HG03354 (cell line): ENCODE results near the gene ATP5MK.
A peak's percentile ranks its signal among the peaks of the same experiment; 100 is the strongest.
"Not testable (repeated sequence)": the region's sequence is repeated elsewhere in the genome, so short reads cannot be mapped to it uniquely, and the experiment has no call there.

Source experiments
- ATAC-seq: cut with Tn5 transposase; IDR thresholded peaks from one replicate; pipeline ENCODE4 v1.9.1; 2021; ENCODE audit warnings: mild to moderate bottlenecking; ENCODE audit not compliant: unreplicated experiment, poor library complexity, severe bottlenecking

Gene ATP5MK

DNA sequence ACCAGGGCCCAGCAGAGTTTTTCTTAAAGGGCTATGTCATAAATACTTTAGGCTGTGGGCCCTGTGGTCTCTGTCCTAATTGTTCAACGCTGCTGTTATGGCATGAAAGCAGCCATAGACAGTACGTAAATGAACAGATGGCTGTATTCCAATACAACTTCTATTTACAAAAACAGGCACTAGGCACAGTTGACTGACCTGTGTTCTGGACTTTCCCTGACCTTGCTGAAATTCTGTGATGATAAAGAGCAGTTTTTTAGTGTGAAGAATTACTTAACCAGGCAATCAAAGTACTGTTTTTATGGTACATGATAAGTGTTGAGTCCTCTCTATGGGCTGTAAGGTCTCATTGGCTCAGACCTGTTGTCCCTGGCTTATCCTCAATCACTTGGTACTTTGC lies 17.3 kb upstream of the ATP5MK start:
- no peak for ATAC-seq

- no peak for ATAC-seq
These were observed 1.0 kb upstream of the ATP5MK start for GRCh38 chr10:103397191-103397825.

DNA sequence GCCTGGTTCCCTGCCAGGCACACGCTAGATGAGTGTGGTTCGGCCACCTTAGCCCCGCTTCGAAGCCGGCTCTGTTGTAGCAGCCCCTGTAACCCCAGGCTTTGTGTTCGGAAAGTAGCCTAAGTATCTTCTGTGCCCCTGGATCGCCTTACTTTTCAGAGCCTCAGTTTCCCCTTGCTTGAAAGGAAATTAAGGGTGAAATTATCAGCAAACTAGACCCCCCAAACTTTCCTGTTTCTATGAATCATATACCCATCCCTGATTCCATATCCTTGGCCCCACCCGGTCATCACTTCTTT lies 463 bp upstream of the ATP5MK start:
- ATAC-seq = no peak

- ATAC-seq = peak; percentile 3
These were observed 565 bp downstream of the ATP5MK start for GRCh38 chr10:103395754-103396066.

DNA sequence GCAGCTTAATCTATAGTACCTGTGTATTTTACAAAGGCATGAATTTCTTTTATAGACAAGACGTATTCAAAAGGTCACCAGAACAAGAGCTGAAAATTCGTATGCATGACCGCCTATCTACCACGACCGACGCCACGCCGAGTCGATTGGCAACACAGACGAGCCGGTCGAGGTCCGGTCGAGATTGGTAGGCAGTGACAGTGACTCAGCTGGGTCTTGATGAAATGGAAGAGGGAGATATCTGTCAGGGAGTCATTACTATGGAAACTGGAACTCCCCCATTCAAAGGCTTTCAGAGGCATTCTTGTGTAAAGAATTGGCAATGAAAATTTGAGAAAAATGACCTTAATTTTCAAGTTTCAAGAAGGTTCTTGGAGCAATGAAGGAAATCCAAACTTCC lies 2.1 kb downstream of the ATP5MK start:
- no peak for ATAC-seq

GRCh38 chr10:103382769-103383168 lies 13.5 kb downstream of the ATP5MK start:
- ATAC-seq = no peak

DNA sequence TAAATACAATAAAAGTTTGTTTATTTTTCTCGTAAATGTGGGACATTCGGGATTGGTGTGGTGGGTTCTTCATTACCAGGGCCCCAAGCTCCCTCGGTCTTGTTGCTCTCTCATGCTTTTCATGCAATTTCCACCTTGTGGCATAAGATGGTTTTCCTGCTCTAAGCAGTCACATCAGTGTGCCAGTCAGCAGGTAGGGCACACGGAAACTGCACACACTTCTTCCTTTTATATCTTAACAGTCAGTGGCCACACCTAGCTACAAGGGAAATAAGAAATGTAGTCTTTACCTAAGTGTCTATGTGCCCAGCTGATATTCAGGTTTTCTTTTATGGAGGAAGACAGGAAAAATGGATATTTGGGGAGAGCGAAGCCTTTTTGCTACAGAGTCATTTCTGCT lies 22.0 kb downstream of the ATP5MK start:
- no peak for ATAC-seq

GRCh38 chr10:103373544-103373943 lies 22.7 kb downstream of the ATP5MK start:
- ATAC-seq = no peak

DNA sequence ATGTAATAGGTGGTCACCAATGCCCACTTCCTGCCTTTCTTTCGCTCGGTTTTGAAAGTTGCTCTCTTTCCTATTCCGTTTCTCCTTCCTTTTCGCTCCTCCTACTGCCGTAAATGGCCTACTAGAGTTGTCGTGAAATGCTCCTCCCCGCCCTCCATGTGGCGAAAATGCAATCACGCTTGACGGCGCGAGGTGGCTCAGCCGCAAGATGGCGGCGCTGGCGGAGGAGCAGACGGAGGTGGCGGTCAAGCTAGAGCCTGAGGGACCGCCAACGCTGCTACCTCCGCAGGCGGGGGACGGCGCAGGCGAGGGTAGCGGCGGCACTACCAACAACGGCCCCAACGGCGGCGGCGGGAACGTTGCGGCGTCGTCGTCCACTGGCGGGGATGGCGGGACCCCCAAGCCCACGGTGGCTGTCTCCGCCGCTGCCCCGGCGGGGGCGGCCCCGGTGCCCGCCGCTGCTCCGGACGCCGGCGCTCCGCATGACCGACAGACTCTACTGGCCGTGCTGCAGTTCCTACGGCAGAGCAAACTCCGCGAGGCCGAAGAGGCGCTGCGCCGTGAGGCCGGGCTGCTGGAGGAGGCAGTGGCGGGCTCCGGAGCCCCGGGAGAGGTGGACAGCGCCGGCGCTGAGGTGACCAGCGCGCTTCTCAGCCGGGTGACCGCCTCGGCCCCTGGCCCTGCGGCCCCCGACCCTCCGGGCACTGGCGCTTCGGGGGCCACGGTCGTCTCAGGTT lies 28.3 kb downstream of the ATP5MK start, which contains the start of gene TAF5:
TAF5 (plus strand) TSS at position 195 of the 737 bp plus-strand sequence; CDS start at position 209, 14 bp downstream.
- peak; percentile 69 for ATAC-seq

DNA sequence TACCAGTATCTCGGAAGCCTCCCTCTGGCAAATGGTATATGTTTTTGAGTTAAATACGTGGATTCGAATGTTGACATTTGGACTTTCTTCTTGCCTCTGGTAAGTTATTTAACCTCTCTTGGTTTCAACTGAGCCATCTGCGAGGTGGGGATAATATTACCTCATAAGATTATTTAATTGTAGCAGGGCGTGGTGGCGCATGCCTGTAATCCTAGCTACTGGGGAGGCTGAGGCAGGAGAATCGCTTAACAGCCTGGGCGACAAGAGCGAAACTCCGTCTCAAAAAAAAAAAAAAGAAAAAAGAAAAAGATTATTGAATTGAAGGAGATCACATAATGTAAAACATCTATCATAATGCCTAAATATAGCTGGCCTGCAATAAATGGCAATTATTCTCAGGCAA lies 28.9 kb downstream of the ATP5MK start:
- ATAC-seq = no peak

DNA sequence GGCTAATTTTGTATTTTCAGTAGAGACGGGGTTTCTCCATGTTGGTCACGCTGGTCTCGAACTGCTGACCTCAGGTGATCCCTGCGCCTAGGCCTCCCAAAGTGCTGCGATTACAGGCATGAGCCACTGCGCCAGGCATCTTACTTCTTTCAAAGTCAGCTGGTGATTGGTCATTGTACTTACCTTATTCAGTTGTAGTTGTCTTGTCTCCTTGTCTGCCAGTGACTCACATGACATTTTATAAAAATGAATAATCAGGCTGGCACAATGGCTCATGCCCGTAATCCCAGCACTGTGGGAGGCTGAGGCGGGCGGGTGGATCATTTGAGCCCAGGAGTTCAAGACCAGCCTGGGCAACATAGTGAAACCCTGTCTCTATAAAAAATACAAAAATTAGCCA lies 35.5 kb downstream of the ATP5MK start:
- ATAC-seq = not testable (repeated sequence)

- ATAC-seq = not testable (repeated sequence)
These were observed 36.8 kb downstream of the ATP5MK start for GRCh38 chr10:103359493-103359892.

GRCh38 chr10:103355906-103356599 lies 40.2 kb downstream of the ATP5MK start:
- ATAC-seq = no peak

- not testable (repeated sequence) for ATAC-seq
These were observed 41.7 kb downstream of the ATP5MK start for GRCh38 chr10:103354567-103354966.

GRCh38 chr10:103353281-103353680 lies 43.0 kb downstream of the ATP5MK start:
- ATAC-seq = no peak

GRCh38 chr10:103350517-103351260 lies 45.6 kb downstream of the ATP5MK start, which contains the start of gene PCGF6:
PCGF6 (minus strand) TSS chr10:103351140; CDS start chr10:103351066, 74 bp downstream.
- peak; percentile 77 for ATAC-seq

GRCh38 chr10:103350175-103350516 lies 46.1 kb downstream of the ATP5MK start:
- no peak for ATAC-seq
